Non-pigmented ciliary epithelial cell (primary cell): Measurements from ENCODE around the gene MBP.

Experiments used
- DNase-seq: peaks from one replicate; pipeline ENCODE4 v3.0.0-alpha.2; 2010; ENCODE audit warnings: low read depth

MBP gene

DNA sequence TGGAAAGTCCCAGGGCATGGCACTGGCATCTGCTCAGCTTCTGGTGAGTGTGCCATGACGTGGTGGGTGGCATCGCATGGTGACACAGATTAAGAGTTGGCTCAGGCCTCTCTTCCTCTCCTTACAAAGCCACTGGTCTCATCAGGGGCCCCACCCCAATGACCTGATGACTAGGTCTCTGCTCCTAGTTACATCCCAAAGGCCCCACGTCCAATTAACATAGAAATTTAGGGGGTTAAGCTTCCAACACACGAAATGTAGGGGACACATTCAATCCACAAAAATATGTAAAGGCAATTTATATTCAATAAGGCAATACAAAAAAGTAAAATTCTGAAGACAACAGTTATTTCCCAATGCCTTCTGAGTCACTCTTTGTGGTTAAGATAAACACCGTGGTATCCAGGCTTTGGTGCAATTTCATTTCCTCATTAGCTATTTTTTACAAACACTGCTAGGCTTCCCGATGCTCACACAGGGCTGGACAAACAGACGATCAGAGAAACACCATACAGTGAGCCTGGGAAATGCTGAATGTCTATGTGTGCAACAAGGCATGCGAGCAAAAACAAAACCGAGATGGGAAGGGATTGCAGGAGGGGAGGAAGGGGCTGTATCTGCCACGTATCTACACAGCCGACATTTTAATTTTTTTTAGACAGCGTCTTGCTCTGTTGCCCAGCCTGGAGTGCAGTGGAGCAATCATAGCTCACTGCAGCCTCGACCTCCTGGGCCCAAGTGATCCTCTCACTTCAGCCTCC, 67.2 kb downstream of the MBP start:
- peak; percentile 88 for DNase-seq

- DNase-seq, result peak; percentile 73
Measured at GRCh38 chr18:77063260-77063659, 69.3 kb downstream of the MBP start.

DNA sequence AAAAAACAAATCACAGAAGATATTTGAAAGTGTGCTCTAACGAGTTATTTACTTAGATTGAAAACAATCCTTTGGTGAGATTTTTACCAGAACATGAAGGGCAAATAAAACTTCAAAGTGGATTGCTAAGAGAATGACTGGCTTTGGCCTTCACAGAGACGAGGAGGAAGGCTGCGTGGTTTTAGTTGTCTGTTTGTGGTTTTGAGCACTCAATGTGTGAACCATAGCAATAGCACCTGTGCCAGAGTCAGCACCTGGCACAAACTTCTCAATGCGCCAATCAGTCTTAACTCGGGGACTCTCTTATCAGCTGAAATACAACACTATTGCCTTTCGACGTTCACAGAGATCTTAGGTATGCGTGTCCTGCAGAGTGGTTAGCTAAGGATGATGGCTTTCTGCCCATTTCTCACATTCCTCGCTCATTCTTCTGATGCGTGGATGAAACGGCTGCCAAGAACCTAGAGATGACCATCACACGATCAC, 70.0 kb downstream of the MBP start:
- peak; percentile 90 for DNase-seq

GRCh38 chr18:77061946-77062517, 70.6 kb downstream of the MBP start:
- no peak for DNase-seq

DNA sequence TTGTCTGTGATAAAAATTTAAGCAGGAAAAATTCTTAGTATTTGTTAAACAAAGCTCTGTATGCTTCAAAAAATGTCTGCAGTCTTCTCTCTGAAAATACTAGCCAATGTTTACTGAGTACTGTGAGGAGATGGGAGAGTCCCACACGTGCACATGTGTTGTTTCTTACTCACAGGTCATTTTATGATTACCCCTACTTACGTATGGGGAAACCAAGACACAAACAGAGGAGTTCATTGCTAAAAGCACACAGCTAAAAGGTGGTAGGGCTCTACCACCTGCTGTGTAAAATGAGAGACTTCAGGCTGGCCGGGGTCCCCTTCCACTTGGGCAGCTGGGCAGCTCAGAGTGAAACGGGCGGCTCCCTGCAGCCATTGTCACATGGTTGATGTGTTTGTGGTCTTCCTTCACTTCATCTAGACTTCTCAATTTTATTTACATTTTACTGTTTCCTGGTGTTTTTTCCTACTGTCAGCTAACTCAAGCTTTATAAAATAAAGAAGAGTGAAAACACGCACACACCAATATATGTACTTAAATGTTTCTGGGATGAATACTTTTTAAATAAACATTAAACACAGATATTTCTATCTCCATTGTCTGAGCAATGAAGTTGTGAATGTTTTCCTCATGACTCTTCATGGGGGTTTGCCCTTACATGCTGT, 71.2 kb downstream of the MBP start:
- DNase-seq, result no peak

DNA sequence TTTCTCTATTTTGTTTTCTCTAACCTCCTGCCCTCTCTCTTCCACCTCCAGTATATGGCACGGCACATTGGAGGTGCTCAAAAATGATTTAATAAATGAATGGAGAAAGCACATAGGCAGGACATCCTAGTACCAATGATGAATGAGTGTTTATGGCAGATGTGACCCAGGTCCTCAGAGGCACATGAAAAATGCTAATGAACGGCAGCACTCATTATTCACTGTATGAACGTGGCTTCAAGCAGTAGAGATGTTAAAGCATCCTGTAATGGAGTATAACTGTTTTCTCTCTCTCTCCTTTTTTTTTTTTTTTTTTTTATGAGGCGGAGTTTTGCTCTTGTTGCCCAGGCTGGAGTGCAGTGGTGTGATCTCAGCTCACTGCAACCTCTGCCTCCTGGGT, 72.4 kb downstream of the MBP start:
- no peak for DNase-seq

- no peak for DNase-seq
Measured at GRCh38 chr18:77059294-77059916, 73.2 kb downstream of the MBP start.

DNA sequence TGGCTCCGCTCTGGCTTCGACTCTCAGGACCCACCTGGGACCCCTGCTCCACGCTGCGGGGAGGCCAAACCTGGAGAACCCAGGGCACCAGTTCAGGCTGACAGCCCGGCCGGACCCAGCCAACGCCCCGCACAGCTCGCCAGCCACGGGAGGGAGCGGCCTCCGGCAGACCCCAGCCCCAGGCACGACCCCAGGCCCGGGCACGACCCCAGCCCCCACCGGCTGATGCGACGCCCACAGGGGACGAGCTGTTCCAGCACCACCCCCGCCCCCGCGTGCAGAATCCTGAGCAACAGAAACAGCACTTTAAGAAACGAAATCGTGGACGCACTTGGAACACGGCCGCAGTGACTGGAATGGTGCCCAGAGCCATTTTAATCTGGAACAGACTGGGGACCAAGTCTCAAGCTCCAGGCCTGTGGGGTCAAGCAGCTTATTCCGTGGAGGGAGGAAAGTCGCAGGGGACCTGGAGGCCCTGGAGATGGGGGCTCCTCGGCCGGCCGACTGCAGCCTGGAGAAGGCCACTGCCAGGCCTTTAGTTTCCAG, 74.2 kb downstream of the MBP start:
- no peak for DNase-seq

- DNase-seq, result no peak
Measured at GRCh38 chr18:77057006-77057395, 75.6 kb downstream of the MBP start.

DNA sequence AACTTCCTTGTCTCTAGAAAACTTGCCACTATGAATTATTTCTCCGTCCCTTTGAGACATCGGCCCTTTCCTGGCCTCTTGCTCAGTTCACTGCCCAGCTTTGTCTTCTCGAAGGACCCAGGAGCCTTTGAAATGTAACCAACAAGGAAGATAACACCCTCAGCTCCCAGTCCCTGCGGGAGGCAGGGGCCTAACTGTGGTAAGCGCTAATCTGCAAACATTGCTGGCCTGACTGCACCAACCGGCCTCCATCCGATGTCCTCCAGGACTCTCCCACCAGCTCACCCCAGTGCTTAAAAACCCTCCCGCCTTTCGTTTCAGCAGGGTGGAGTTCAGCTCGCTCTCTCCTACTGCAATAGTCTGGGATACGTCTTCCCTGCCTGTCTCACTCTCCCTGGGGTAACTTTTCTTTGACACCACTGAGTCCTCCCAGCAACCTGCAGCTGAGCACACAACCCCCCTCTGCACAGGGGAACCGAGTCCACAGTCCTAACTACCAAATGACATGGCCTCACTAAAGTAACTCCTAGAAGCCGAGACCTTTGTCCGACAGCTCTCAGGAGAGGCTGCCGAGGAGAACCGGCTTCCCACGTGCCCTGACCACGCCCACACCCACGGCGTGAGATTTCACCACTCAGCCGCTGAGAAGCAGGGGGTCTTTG, 76.1 kb downstream of the MBP start:
- no peak for DNase-seq

DNA sequence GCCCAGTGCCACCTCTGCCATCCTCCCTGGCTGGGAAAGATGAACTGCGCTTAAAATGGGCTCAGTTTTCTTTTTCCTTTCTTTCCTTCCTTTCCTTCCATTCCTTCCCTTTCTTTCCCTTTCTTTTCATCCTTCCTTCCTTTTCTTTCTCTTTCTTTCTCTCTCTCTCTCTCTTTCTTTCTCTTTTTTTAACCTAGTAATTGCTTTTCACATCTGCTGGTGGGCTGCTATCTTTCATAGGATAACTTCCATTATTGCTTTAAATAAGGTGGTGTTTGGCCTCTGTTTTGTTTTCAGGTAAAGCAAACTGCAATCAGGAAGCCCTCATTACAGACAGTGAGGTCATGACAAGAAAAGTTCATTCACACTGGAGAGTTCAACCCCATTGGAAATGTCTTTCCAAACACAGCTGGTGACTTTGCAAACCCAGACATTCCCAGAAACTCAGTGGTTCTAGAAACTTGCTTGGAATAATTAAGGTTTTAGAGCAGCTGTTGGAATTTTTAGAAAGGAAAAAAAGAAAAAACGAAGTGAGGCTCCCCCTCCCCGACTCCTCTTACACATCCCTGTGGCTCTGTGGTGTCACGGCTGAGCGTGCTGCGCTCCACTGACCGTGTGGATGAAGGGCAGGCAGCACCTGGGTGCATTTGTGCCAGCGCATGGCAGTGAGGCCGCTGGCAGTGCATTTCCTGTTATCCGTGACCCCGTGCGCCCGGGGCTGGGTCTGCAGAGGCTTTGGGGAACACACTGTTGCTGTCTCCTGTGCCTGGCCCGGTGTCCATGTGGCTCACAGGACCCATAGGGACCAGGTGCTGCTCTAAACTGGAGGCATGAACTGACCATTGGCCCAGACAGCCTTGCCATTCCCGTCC, 76.9 kb downstream of the MBP start:
- DNase-seq, result no peak

- peak; percentile 80 for DNase-seq
Measured at GRCh38 chr18:77054606-77055428, 77.8 kb downstream of the MBP start.

DNA sequence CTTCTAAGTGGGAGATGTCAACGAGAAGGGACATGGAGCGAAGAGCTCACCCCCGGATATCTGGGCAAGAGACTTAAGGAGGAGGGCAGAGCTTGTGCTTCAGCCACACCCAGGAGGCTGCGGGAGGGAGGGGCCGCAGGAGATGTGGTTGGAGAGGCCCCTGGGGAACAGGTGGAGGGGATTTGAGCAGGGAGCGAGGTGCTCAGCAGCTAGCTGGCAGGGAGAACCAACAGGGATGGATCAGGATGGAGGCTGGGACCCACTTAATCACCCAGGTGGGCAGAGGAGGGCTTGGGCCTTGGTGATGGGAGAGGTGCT, 78.3 kb downstream of the MBP start:
- DNase-seq, result no peak

DNA sequence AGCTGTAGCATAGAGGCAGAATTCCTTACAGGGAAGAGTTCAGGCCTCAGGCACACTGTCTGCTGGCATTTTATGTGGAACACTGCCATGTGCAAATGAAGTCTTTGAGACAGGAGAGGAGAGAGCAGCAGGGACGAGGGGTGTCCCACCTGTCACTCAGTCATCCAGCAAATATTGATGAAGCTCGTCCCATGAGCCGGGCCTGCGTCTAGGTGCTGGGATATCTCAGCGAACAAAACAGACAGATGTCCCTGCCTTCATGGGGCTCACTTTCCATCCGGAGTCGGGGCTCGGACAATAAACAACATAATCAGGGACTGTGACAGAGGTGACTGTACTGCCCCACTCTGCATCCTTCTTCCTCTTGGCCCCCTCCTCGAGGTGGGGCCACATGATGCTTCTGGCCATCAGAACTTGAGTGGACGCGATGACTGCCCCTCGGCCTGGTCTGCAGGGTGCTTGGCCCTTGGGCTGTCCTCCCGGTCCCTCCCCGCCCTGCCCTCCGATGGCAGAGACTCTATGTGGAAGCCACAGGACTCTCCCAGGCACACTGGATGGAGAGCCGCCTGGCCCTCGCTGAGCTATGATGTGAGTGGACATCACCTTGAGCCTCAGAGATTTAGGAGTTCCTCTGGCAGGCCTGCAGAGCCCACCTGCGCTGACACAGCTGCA, 78.8 kb downstream of the MBP start:
- no peak for DNase-seq

- no peak for DNase-seq
Measured at GRCh38 chr18:77052983-77053309, 79.6 kb downstream of the MBP start.

GRCh38 chr18:77052297-77052982, 80.1 kb downstream of the MBP start:
- DNase-seq, result no peak

DNA sequence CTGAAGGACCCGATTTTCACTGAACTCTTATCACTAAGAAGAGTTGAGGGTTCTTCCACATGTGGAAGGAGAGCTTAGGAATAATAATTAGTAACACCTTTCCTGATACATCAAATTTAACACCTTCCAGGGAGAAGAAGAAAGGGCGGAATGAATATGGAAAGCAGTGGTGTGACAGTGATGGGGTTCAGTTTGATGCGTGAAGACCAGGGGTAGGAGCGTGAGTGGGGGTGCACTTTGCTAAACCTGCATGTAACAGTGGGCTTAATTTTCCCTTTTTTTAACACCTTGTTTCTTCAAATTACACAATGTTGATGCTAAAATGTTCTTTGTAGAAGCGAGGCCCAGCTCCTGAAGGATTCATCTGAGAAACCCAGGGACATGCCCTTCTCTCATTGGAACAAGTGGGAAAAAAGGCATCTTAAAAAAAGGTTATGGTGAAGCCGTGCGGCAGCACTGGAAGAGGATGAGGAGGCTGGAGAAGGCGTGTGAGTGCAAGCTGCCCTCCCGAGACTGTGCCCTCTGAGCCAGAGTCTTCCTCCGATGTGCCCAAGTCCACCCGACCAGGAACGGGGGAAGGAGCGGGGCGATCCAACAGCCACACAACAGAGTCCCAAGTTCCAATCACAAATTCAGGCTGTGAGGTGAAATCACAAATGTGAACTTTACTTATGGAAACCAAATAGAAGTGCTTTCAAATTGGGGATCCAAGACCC, 80.8 kb downstream of the MBP start:
- no peak for DNase-seq

- DNase-seq, result no peak
Measured at GRCh38 chr18:77049938-77050337, 82.6 kb downstream of the MBP start.
